Endodermal cell (in vitro differentiated cells): ENCODE results near the gene ZNF398. TPM values are rescaled to one million over a fixed set of nuclear protein-coding genes. Genes with fewer than 3 reads are reported as not detected.

Experiments
- DNase-seq: peaks from one replicate; pipeline ENCODE4 v3.0.0-alpha.2; 2017
- H3K27ac ChIP-seq: 2 replicates; pipeline ENCODE4 v1.5.1; 2013; ENCODE audit warnings: mild to moderate bottlenecking, low read depth, low read length, moderate library complexity
- H3K27me3 ChIP-seq: 2 replicates; pipeline ENCODE4 v1.6.1; 2013; ENCODE audit warnings: mild to moderate bottlenecking, low read length, moderate library complexity; ENCODE audit not compliant: insufficient read depth, control insufficient read depth, poor library complexity, severe bottlenecking
- H3K36me3 ChIP-seq: 2 replicates; pipeline ENCODE4 v1.7.0; 2013; ENCODE audit warnings: mild to moderate bottlenecking, low read length, moderate library complexity; ENCODE audit not compliant: control insufficient read depth, insufficient read depth
- H3K4me1 ChIP-seq: one replicate; pipeline ENCODE4 v1.7.0; 2013; ENCODE audit warnings: low read length; ENCODE audit not compliant: control insufficient read depth, insufficient read depth
- H3K4me3 ChIP-seq: 2 replicates; pipeline ENCODE4 v1.5.1; 2013; ENCODE audit warnings: mild to moderate bottlenecking, low read length, moderate library complexity
- H3K9ac ChIP-seq: 2 replicates; pipeline ENCODE4 v1.6.1; 2013; ENCODE audit warnings: mild to moderate bottlenecking, low read length, moderate library complexity; ENCODE audit not compliant: poor library complexity, severe bottlenecking; ENCODE audit errors: extremely low read depth
- H3K9me3 ChIP-seq: 2 replicates; pipeline ENCODE4 v1.6.1; 2013; ENCODE audit warnings: mild to moderate bottlenecking, low read length, moderate library complexity; ENCODE audit not compliant: control insufficient read depth
- H3K27ac Mint-ChIP-seq: 2 replicates; pipeline ENCODE4 v1.8.0; 2020; ENCODE audit warnings: mixed read lengths
- H3K27me3 Mint-ChIP-seq: 2 replicates; pipeline ENCODE4 v1.8.0; 2021; ENCODE audit warnings: mild to moderate bottlenecking, mixed read lengths; ENCODE audit not compliant: insufficient read depth
- H3K36me3 Mint-ChIP-seq: 2 replicates; pipeline ENCODE4 v1.8.0; 2020; ENCODE audit warnings: low read depth, mixed read lengths
- H3K4me1 Mint-ChIP-seq: 2 replicates; pipeline ENCODE4 v1.8.0; 2020; ENCODE audit warnings: mixed read lengths
- H3K4me3 Mint-ChIP-seq: 2 replicates; pipeline ENCODE4 v1.8.0; 2020; ENCODE audit warnings: mild to moderate bottlenecking, moderate library complexity, mixed read lengths
- H3K9me3 Mint-ChIP-seq: 2 replicates; pipeline ENCODE4 v1.8.0; 2020; ENCODE audit warnings: mild to moderate bottlenecking, mixed read lengths
- WGBS, 2 experiments: methylation state at CpG; one replicate each; pipeline versions ENCODE4 v1.1.5 to v1.1.7; 2013; ENCODE audit warnings: missing lambda C conversion rate in 2 of 2, mixed read lengths in 1 of 2; ENCODE audit not compliant: insufficient coverage in 1 of 2, insufficient read length in 1 of 2; 5-methylcytosine and 5-hydroxymethylcytosine counted together
- total RNA-seq, 2 donors: library from RNA; stranded (reverse); fragmentation: NEBNext Ultra II Directional in 1 of 2; extraction: Animal tissue kit (Norgen Biotek cat#: 25700) in 1 of 2; gene quantifications; 2 replicates in 1 of 2; 3 replicates in 1 of 2; pipeline ENCODE4 v1.2.1, GENCODE V29; 2021
- TF ChIP-seq, protein P1 (sequence below): fragments of 200-600 bp; sonication (generic); conservative IDR thresholded peaks from 2 replicates; pipeline ENCODE4 v1.5.0; 2021; ENCODE audit warnings: antibody characterized with exemption, mild to moderate bottlenecking

Gene ZNF398
- total RNA-seq, 2 donors from 2014 or later = 13.4 to 21.2 TPM

DNA sequence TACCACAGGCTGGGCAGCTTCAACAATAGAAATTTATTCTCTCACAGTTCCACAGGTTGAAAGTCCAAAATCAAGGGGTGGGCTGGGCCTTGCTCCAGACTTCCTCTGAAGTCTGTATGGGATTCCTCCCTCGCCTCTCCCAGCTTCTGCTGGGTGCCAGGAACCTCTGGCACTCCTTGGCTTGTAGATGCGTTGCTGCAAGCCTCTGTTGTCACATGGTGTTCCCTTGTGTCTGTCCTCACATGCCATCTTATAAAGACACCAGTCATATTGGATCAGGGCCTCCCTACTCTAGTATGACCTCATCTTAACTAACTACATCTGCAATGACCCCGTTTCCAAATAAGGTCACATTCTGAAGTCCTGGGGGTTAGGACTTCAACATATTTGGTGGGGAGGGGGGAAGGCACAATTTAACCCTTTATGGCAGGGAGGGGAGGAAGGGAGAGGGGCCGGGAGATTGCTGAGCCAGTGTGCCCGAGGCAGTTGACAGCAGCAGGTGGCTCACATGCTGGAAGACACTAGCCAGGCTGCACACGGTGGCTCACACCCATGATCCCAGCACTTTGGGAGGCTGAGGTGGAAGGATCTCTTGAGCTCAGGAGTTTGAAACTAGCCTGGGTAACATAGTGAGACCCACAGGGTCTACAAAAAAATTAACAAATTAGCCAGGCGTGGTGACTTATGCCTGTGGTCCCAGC is 66.9 kb downstream of the ZNF398 start:
- TF ChIP-seq, protein P1, sequence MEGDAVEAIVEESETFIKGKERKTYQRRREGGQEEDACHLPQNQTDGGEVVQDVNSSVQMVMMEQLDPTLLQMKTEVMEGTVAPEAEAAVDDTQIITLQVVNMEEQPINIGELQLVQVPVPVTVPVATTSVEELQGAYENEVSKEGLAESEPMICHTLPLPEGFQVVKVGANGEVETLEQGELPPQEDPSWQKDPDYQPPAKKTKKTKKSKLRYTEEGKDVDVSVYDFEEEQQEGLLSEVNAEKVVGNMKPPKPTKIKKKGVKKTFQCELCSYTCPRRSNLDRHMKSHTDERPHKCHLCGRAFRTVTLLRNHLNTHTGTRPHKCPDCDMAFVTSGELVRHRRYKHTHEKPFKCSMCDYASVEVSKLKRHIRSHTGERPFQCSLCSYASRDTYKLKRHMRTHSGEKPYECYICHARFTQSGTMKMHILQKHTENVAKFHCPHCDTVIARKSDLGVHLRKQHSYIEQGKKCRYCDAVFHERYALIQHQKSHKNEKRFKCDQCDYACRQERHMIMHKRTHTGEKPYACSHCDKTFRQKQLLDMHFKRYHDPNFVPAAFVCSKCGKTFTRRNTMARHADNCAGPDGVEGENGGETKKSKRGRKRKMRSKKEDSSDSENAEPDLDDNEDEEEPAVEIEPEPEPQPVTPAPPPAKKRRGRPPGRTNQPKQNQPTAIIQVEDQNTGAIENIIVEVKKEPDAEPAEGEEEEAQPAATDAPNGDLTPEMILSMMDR = no peak
- no peak for DNase-seq
- H3K36me3 ChIP-seq = peaks cover 97% of the 10 kb centered on the region

DNA sequence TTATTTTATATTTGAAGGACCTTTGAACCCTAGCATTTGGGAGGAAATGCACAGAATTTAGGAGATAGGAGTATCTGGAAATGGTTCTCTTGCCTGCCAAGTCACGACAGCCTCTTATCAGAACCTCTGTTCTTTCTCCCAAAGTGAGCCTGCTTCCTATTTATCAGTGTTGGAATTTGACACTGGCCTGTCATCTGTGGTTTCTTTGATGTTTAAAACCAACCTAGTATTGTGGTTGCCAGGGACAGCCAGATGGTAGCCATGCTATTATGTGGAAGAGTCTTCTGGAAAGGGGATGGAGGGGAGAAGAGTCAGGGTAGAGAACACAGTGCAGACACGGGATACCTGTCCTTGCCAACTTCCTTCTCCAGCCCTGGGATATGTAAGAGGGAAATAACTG is 69.1 kb downstream of the ZNF398 start:
- no peak overlapping the region for H3K4me3 ChIP-seq
- no peaks in the 10 kb centered on the region for H3K27me3 ChIP-seq
- TF ChIP-seq, protein P1 = no peak
- H3K27ac Mint-ChIP-seq = peak overlapping the region; percentile 17
- WGBS, 2 experiments = 92 to 100% methylated on average over 2 of the region's 2 CpGs
- peaks cover 88% of the 10 kb centered on the region for H3K36me3 Mint-ChIP-seq
- H3K9ac ChIP-seq = no peak overlapping the region
- no peak overlapping the region for H3K27ac ChIP-seq
- no peak overlapping the region for H3K4me3 Mint-ChIP-seq
- H3K9me3 ChIP-seq = no peaks in the 10 kb centered on the region
- no peaks in the 10 kb centered on the region for H3K4me1 ChIP-seq
- peaks cover 82% of the 10 kb centered on the region for H3K36me3 ChIP-seq
- DNase-seq = no peak
- H3K9me3 Mint-ChIP-seq = no peaks in the 10 kb centered on the region
- H3K27me3 Mint-ChIP-seq = no peaks in the 10 kb centered on the region
- H3K4me1 Mint-ChIP-seq = peaks cover 4% of the 10 kb centered on the region

More for the DNA sequence above, 66.9 kb downstream of the ZNF398 start:
- H3K9me3 Mint-ChIP-seq = no peaks in the 10 kb centered on the region
- Histone ChIP-seq H3K9ac (no peak overlapping the region), H3K4me1 (no peaks in the 10 kb centered on the region), H3K27ac (no peak overlapping the region), H3K4me3 (no peak overlapping the region), H3K9me3 (no peaks in the 10 kb centered on the region), H3K27me3 (no peaks in the 10 kb centered on the region)
- no peak overlapping the region for H3K27ac Mint-ChIP-seq
- peaks cover 4% of the 10 kb centered on the region for H3K4me1 Mint-ChIP-seq
- no peaks in the 10 kb centered on the region for H3K27me3 Mint-ChIP-seq
- peaks cover 90% of the 10 kb centered on the region for H3K36me3 Mint-ChIP-seq
- no peak overlapping the region for H3K4me3 Mint-ChIP-seq
- WGBS, 2 experiments = 92 to 94% methylated on average over 6 to 7 of the region's 7 CpGs

DNA sequence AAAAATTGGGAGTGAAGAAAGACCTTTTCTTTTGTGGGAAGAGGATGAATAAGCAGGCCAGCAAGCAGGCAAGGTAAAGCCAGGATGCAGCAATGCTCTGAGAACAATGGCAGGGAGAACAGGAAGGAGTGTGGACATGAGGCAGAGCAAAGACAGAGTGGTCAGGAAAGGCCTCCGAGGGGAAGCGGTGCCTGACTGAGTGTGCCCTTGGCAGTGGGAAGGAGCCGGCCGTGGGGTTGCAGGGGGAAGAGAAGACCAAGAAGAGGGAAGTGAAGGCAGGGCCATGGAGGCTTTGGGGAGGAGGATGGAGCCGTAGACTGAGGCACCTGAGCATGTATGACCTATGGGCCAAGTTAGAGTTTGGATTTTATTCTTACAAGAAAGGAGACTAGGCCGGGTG is 70.3 kb downstream of the ZNF398 start:
- Mint-ChIP-seq H3K9me3 (no peaks in the 10 kb centered on the region), H3K27ac (no peak overlapping the region), H3K4me1 (peaks cover 4% of the 10 kb centered on the region), H3K36me3 (peaks cover 89% of the 10 kb centered on the region), H3K4me3 (no peak overlapping the region), H3K27me3 (no peaks in the 10 kb centered on the region)
- no peak for DNase-seq
- H3K27me3 ChIP-seq = no peaks in the 10 kb centered on the region
- H3K9me3 ChIP-seq = no peaks in the 10 kb centered on the region
- H3K36me3 ChIP-seq = peaks cover 74% of the 10 kb centered on the region
- H3K4me1 ChIP-seq = no peaks in the 10 kb centered on the region
- 96 to 97% methylated on average over 5 to 6 of the region's 6 CpGs for WGBS, 2 experiments
- H3K9ac ChIP-seq = no peak overlapping the region
- TF ChIP-seq, protein P1 = no peak
- no peak overlapping the region for H3K4me3 ChIP-seq
- H3K27ac ChIP-seq = no peak overlapping the region
